Measurements from ENCODE around the gene RBM46.

DNA sequence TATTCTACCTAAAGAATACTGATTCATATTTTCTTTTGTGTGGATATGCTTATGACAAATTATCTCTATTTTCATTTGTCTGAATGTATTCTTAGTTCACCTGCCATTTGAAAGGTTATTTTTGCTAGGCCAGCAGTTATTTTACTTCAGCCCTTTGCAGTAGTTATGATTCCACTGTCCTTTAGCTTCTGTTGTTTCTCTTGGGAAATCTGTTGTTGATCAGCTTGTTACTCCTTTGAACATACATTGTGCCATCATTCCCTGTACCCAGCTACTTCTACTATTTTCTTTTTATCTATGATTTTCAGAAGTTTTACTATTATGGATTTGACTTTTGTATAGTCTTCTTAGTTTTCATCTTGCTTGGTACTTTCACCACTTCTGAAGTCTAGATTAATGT, 37.2 kb downstream of the RBM46 start:
- TF ChIP-seq, protein P1, sequence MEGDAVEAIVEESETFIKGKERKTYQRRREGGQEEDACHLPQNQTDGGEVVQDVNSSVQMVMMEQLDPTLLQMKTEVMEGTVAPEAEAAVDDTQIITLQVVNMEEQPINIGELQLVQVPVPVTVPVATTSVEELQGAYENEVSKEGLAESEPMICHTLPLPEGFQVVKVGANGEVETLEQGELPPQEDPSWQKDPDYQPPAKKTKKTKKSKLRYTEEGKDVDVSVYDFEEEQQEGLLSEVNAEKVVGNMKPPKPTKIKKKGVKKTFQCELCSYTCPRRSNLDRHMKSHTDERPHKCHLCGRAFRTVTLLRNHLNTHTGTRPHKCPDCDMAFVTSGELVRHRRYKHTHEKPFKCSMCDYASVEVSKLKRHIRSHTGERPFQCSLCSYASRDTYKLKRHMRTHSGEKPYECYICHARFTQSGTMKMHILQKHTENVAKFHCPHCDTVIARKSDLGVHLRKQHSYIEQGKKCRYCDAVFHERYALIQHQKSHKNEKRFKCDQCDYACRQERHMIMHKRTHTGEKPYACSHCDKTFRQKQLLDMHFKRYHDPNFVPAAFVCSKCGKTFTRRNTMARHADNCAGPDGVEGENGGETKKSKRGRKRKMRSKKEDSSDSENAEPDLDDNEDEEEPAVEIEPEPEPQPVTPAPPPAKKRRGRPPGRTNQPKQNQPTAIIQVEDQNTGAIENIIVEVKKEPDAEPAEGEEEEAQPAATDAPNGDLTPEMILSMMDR (conservative IDR thresholded peaks at IDR 0.05) = no peak
- no peak for TF ChIP-seq ZFX (IDR thresholded peaks at IDR 0.05)
